Keratinocyte (primary cell): ENCODE results near the gene ZNF74.

Experiments used
- EZH2 ChIP-seq: IDR thresholded peaks from one replicate; pipeline ENCODE4 v1.6.1; 2012; ENCODE audit warnings: inconsistent platforms, mild to moderate bottlenecking, low read length, moderate library complexity
- TF ChIP-seq, protein P1 (sequence below), 3 experiments: IDR thresholded peaks in 1 of 3; conservative IDR thresholded peaks in 1 of 3; optimal IDR thresholded peaks in 1 of 3; 2 replicates in 2 of 3; 3 replicates in 1 of 3; pipeline versions ENCODE3 to v1.5.1; 2011; ENCODE audit warnings: low read length in 3 of 3, mild to moderate bottlenecking in 3 of 3, moderate library complexity in 2 of 3, control low read depth in 1 of 3, inconsistent platforms in 1 of 3; ENCODE audit not compliant: insufficient read depth in 2 of 3; ENCODE audit errors: extremely low read depth in 1 of 3

DNA sequence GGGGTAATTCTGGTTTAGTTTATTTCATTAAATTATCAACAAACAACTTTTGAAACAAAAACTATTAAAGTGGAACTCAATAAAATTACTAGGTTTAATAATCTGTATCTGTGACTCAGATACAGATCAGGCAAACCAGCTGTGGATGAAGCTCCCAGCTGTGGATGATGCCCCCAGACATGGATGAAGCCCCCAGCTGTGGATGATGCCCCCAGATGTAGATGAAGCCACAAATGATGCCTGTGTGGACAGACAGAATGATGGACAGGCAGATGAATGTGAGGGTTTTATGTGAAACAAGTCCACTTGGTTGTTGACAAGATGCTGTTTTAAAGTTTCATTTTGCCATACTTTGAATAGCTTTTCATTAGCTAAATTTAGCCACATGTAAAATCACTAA, 5.8 kb upstream of the ZNF74 start:
- TF ChIP-seq EZH2: no peak
- TF ChIP-seq, protein P1, sequence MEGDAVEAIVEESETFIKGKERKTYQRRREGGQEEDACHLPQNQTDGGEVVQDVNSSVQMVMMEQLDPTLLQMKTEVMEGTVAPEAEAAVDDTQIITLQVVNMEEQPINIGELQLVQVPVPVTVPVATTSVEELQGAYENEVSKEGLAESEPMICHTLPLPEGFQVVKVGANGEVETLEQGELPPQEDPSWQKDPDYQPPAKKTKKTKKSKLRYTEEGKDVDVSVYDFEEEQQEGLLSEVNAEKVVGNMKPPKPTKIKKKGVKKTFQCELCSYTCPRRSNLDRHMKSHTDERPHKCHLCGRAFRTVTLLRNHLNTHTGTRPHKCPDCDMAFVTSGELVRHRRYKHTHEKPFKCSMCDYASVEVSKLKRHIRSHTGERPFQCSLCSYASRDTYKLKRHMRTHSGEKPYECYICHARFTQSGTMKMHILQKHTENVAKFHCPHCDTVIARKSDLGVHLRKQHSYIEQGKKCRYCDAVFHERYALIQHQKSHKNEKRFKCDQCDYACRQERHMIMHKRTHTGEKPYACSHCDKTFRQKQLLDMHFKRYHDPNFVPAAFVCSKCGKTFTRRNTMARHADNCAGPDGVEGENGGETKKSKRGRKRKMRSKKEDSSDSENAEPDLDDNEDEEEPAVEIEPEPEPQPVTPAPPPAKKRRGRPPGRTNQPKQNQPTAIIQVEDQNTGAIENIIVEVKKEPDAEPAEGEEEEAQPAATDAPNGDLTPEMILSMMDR (optimal IDR thresholded peaks at IDR 0.05 in 1 of 3, IDR thresholded peaks at IDR 0.05 in 1 of 3, conservative IDR thresholded peaks at IDR 0.05 in 1 of 3; ENCODE audit: extremely low read depth in 1 of 3, insufficient read depth in 2 of 3, low read length in 3 of 3): no peak
